H9 (cell line): ENCODE measurements around the gene FRMPD1. TPM values are rescaled to one million over a fixed set of nuclear protein-coding genes. Genes with fewer than 3 reads are reported as not detected.

Experiments used
- DNase-seq: peaks from one replicate; pipeline ENCODE4 v3.0.0-alpha.2; 2017
- H2AFZ ChIP-seq: one replicate; pipeline ENCODE4 v1.6.1; 2013; ENCODE audit warnings: mild to moderate bottlenecking, low read length, control low read depth, moderate library complexity
- H2AK5ac ChIP-seq: 2 replicates; pipeline ENCODE4 v1.6.1; 2013; ENCODE audit warnings: low read length, control low read depth, mixed read lengths; ENCODE audit not compliant: insufficient read length
- H2BK120ac ChIP-seq: one replicate; pipeline ENCODE4 v1.6.1; 2013; ENCODE audit warnings: low read depth, mild to moderate bottlenecking, low read length, control low read depth, inconsistent platforms; ENCODE audit not compliant: poor library complexity, severe bottlenecking
- H2BK12ac ChIP-seq: 2 replicates; pipeline ENCODE4 v1.6.1; 2013; ENCODE audit warnings: low read length, control low read depth, mixed read lengths, low read depth; ENCODE audit not compliant: insufficient read length
- H2BK15ac ChIP-seq: 2 replicates; pipeline ENCODE4 v1.6.1; 2013; ENCODE audit warnings: low read depth, low read length, control low read depth
- H2BK20ac ChIP-seq: one replicate; pipeline ENCODE4 v1.6.1; 2013; ENCODE audit warnings: low read depth, mild to moderate bottlenecking, low read length, control low read depth, inconsistent platforms; ENCODE audit not compliant: poor library complexity, severe bottlenecking
- H2BK5ac ChIP-seq: 2 replicates; pipeline ENCODE4 v1.6.1; 2013; ENCODE audit warnings: low read length, control low read depth, mixed read lengths; ENCODE audit not compliant: insufficient read length
- H3K14ac ChIP-seq: 2 replicates; pipeline ENCODE4 v1.6.1; 2013; ENCODE audit warnings: low read length, control low read depth; ENCODE audit not compliant: insufficient read depth
- H3K18ac ChIP-seq: 2 replicates; pipeline ENCODE4 v1.6.1; 2013; ENCODE audit warnings: low read depth, mild to moderate bottlenecking, mixed read lengths, low read length, control low read depth; ENCODE audit not compliant: insufficient read length
- H3K23ac ChIP-seq: 2 replicates; pipeline ENCODE4 v1.6.1; 2013; ENCODE audit warnings: low read length, control low read depth, mixed read lengths, low read depth; ENCODE audit not compliant: insufficient read length
- H3K23me2 ChIP-seq: 2 replicates; pipeline ENCODE4 v1.6.1; 2013; ENCODE audit warnings: low read depth, mild to moderate bottlenecking, mixed read lengths, low read length, control low read depth; ENCODE audit not compliant: insufficient read length, poor library complexity, severe bottlenecking
- H3K27ac ChIP-seq: 2 replicates; pipeline ENCODE4 v1.5.1; 2013; ENCODE audit warnings: low read length, control low read depth, mixed read lengths, low read depth; ENCODE audit not compliant: insufficient read length
- H3K27me3 ChIP-seq: 2 replicates; pipeline ENCODE4 v1.6.1; 2013; ENCODE audit warnings: low read length, control low read depth, inconsistent platforms; ENCODE audit not compliant: insufficient read depth
- H3K4ac ChIP-seq: 2 replicates; pipeline ENCODE4 v1.6.1; 2013; ENCODE audit warnings: low read depth, mild to moderate bottlenecking, control low read depth, inconsistent platforms, low read length, moderate library complexity
- H3K4me1 ChIP-seq: 2 replicates; pipeline ENCODE4 v1.6.1; 2013; ENCODE audit warnings: low read length, control low read depth, inconsistent platforms; ENCODE audit not compliant: insufficient read depth
- H3K4me2 ChIP-seq: 2 replicates; pipeline ENCODE4 v1.6.1; 2013; ENCODE audit warnings: low read length, control low read depth, mixed read lengths; ENCODE audit not compliant: insufficient read length, insufficient read depth
- H3K56ac ChIP-seq: 2 replicates; pipeline ENCODE4 v1.6.1; 2013; ENCODE audit warnings: low read depth, mild to moderate bottlenecking, mixed read lengths, low read length, control low read depth; ENCODE audit not compliant: insufficient read length
- H3K79me1 ChIP-seq: 2 replicates; pipeline ENCODE4 v1.6.1; 2013; ENCODE audit warnings: low read depth, mild to moderate bottlenecking, moderate library complexity, low read length, control low read depth, inconsistent platforms; ENCODE audit not compliant: insufficient read depth, poor library complexity, severe bottlenecking
- H3K79me2 ChIP-seq: 2 replicates; pipeline ENCODE4 v1.6.1; 2013; ENCODE audit warnings: low read length, control low read depth, inconsistent platforms; ENCODE audit not compliant: insufficient read depth
- H3K9ac ChIP-seq: 2 replicates; pipeline ENCODE4 v1.6.1; 2013; ENCODE audit warnings: low read length, control low read depth, mixed read lengths; ENCODE audit not compliant: insufficient read length; ENCODE audit errors: extremely low read depth
- H3K9me3 ChIP-seq: one replicate; pipeline ENCODE4 v1.6.1; 2013; ENCODE audit warnings: low read depth, low read length, inconsistent platforms; ENCODE audit not compliant: control insufficient read depth
- H3T11ph ChIP-seq: one replicate; pipeline ENCODE4 v1.6.1; 2013; ENCODE audit warnings: mild to moderate bottlenecking, low read length, control low read depth, inconsistent platforms
- H4K20me1 ChIP-seq: one replicate; pipeline ENCODE4 v1.6.1; 2013; ENCODE audit not compliant: control insufficient read depth, insufficient read length, insufficient read depth
- H4K5ac ChIP-seq: 2 replicates; pipeline ENCODE4 v1.6.1; 2013; ENCODE audit warnings: low read depth, mild to moderate bottlenecking, mixed read lengths, low read length, control low read depth; ENCODE audit not compliant: insufficient read length
- H4K8ac ChIP-seq: replicated peaks from 2 replicates; pipeline ENCODE4 v1.6.1; 2013; ENCODE audit warnings: low read length, control low read depth, mixed read lengths, low read depth; ENCODE audit not compliant: insufficient read length
- H4K91ac ChIP-seq: 2 replicates; pipeline ENCODE4 v1.6.1; 2013; ENCODE audit warnings: low read depth, mild to moderate bottlenecking, moderate library complexity, mixed read lengths, low read length, control low read depth; ENCODE audit not compliant: insufficient read length
- H3K27ac Mint-ChIP-seq, 3 experiments: 2 replicates in 2 of 3; 3 replicates in 1 of 3; pipeline ENCODE4 v1.8.0; 2020 to 2021; ENCODE audit warnings: mixed read lengths in 3 of 3, mild to moderate bottlenecking in 1 of 3, moderate library complexity in 1 of 3
- H3K27me3 Mint-ChIP-seq: 2 replicates; pipeline ENCODE4 v1.8.0; 2021; ENCODE audit warnings: low read depth, mild to moderate bottlenecking, moderate library complexity, mixed read lengths
- H3K36me3 Mint-ChIP-seq, 3 experiments: 2 replicates in 2 of 3; 3 replicates in 1 of 3; pipeline ENCODE4 v1.8.0; 2020 to 2021; ENCODE audit warnings: low read depth in 3 of 3, mixed read lengths in 3 of 3; ENCODE audit not compliant: insufficient read depth in 1 of 3
- H3K4me1 Mint-ChIP-seq, 2 experiments: 2 replicates each; pipeline ENCODE4 v1.8.0; 2020; ENCODE audit warnings: mixed read lengths in 2 of 2
- H3K4me3 Mint-ChIP-seq, 2 experiments: 2 replicates in 1 of 2; 3 replicates in 1 of 2; pipeline ENCODE4 v1.8.0; 2020 to 2021; ENCODE audit warnings: mild to moderate bottlenecking in 2 of 2, mixed read lengths in 2 of 2, moderate library complexity in 1 of 2
- H3K9me3 Mint-ChIP-seq, 2 experiments: 2 replicates in 1 of 2; 3 replicates in 1 of 2; pipeline ENCODE4 v1.8.0; 2020; ENCODE audit warnings: mild to moderate bottlenecking in 2 of 2, mixed read lengths in 2 of 2, moderate library complexity in 1 of 2
- CTCF ChIP-seq: fragments of 200-600 bp; sonication (generic); conservative IDR thresholded peaks from 3 replicates; pipeline ENCODE4 v1.8.0; 2021; ENCODE audit warnings: antibody characterized with exemption, mild to moderate bottlenecking
- WGBS: extraction: QIAGEN DNeasy Blood & Tissue Kit; methylation state at CpG from one replicate; pipeline ENCODE4 v1.1.7; 2013; ENCODE audit warnings: missing lambda C conversion rate, low lambda C conversion rate, mixed read lengths; ENCODE audit not compliant: insufficient read length; ENCODE audit errors: extremely low coverage; 5-methylcytosine and 5-hydroxymethylcytosine counted together
- total RNA-seq: library from RNA; stranded (reverse); gene quantifications from 2 replicates; pipeline ENCODE4 v1.2.1, GENCODE V29; 2021

The FRMPD1 gene
- total RNA-seq, 1 experiment from 2014 or later = 0.04 TPM

GRCh38 chr9:37641331-37641730, 9.4 kb upstream of the FRMPD1 start:
- Mint-ChIP-seq H3K27ac (no peak overlapping the region), H3K4me3 (no peak overlapping the region), H3K27me3 (peaks cover 30% of the 10 kb centered on the region), H3K9me3 (no peaks in the 10 kb centered on the region), H3K36me3 (no peaks in the 10 kb centered on the region), H3K4me1 (peaks cover 10% of the 10 kb centered on the region in 2 experiments)
- Histone ChIP-seq H3K4me2 (no peak overlapping the region), H3K4ac (no peak overlapping the region), H4K5ac (no peak overlapping the region), H4K91ac (no peak overlapping the region), H3K14ac (no peak overlapping the region), H2AK5ac (no peak overlapping the region), H2BK12ac (no peak overlapping the region), H2AFZ (no peak overlapping the region), H2BK20ac (no peak overlapping the region), H3K4me1 (no peaks in the 10 kb centered on the region), H4K8ac (no peak overlapping the region), H3K79me2 (no peaks in the 10 kb centered on the region), H4K20me1 (no peaks in the 10 kb centered on the region), H2BK5ac (no peak overlapping the region), H3K27ac (no peak overlapping the region), H3K56ac (no peak overlapping the region), H2BK15ac (no peak overlapping the region), H3K23ac (no peak overlapping the region), H2BK120ac (no peak overlapping the region), H3K79me1 (no peaks in the 10 kb centered on the region), H3K27me3 (no peaks in the 10 kb centered on the region), H3K18ac (no peak overlapping the region), H3K9ac (no peak overlapping the region), H3K9me3 (no peaks in the 10 kb centered on the region), H3K23me2 (no peaks in the 10 kb centered on the region), H3T11ph (no peak overlapping the region)
- DNase-seq = no peak
- WGBS = no CpG with 5 or more reads among the region's 3 CpGs
- TF ChIP-seq CTCF = no peak
